HG02642 (cell line): Measurements from ENCODE around the gene TAF9B.
"Not testable (repeated sequence)": the region's sequence is repeated elsewhere in the genome, so short reads cannot be mapped to it uniquely, and the experiment has no call there.

Experiments
- ATAC-seq: cut with Tn5 transposase; IDR thresholded peaks from one replicate; pipeline ENCODE4 v1.9.1; 2021; ENCODE audit warnings: mild to moderate bottlenecking; ENCODE audit not compliant: unreplicated experiment, poor library complexity

The TAF9B gene

DNA sequence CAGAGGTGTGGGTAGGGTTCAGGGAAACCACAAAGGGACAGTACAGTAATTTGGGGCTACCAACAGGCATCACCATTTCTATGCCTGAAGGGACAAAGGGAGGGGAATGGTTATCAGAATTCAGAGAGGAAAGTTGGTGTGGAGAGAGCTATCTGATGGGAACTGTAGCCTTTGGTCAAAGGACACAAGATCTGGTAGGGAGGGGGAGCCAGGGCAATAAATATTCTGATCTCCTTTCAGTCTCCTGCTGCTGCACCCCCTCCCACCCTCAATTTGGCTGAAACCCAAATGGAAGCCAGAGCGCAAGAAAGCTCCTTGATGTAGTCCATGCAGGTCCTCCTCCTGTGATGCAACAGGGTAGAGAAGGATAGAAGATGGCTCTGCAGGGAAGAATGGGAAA is 20.8 kb downstream of the TAF9B start:
- ATAC-seq: no peak

DNA sequence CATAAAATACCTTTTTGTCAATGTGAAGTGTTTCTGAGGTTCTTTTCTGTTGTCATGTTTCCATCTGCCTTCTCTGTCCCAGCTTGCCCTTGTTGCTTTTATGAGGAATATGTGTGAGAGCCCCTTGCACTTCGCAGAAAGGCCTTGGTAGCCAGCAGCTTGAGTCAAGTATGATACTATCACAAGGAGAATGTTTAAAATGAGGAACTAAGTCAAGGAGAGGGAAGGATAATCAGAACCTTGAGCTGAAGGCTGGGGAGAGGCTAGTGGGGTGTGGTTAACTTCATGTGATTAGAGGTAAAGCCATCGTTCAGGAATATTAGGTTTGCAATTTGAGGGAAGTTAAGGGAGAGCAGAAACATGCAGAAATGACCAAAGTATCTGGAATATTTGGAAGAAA is 22.7 kb downstream of the TAF9B start:
- no peak for ATAC-seq

DNA sequence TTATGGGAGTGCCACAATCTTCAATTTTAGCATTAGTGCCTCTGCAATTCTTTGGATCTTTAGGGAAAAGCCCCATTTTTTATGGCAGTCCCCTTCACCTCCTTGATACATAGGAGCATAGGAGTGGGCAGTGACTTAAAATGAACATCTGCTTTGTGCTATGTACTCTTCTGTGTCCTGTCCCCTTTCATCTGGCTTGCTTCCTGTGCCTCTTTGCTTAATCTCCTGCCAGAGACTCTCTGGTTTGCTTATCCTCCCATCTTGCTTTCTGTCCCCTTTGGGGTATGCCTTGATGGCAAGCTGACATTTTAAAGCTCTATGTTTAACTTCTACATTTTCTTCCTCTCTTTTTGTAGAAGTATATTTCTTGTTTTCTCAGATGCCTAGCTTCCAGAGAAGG is 23.1 kb downstream of the TAF9B start:
- ATAC-seq: no peak

DNA sequence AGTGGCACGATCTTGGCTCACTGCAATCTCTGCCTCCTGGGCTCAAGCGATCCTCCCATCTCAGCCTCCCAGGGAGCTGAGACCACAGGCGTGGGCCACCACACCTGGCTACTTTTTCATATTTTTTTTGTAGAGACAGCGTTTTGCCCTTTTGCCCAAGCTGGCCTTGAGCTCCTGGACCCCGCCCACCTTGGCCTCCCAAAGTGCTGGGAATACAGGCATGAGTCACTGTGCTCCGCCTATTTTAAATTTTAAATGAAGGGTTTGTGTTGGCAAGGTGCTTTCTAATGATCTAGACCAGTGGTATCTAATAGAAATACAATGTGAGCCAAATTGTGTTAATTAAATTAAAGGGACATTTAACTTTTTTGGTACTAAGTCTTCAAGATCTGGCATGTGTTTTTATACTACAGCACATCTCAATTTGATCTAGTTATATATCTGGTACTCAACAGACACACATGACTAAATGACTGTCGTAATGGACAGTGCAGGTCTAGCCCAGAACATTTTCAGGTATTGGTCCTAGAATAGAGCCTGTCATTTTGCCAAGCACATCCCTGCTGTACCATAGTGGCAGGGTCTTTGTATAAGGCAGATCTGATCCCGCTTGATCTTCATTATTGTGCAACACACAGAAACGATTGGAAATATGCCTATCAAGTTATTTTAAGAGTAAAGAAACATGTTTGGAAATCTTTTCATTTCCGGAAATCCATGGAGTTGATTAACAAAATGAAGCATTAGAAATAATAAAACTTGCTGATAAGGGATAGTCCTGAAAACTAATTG is 28.1 kb downstream of the TAF9B start:
- ATAC-seq: no peak

DNA sequence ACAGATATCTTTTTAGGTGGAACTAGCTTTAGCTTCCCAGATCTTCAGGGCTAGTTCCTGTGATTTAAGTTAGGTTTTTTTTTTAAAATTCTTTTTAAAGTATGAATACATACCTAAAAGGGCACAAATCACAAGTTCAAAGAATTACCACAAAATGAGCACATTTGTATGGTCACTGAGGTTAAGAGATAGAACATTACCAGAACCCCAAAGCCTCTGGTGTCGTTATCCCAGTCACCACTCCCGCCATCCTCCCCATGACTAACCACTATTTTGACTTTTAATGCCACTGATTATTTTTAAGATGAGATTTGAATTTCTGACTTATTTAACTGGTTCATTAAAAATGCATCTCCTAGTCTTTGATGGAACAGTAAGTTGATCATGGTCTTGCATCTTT is 30.0 kb downstream of the TAF9B start:
- no peak for ATAC-seq

DNA sequence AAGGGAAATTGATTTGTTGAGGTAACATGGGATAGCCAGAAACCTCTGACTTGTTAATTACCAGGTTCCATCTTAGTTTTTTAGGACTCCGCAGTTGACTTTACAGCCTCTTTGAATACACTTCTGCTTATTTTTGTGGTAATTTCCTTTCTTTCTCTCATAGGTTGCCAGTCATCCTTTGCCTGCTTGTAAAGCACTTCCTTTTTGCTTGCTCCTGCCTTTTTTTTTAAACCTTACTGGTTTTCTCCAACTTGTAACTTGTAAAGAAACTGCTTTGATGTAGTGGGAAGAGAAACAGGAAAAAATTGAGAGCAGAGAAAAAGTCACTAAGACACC is 32.8 kb downstream of the TAF9B start:
- no peak for ATAC-seq

DNA sequence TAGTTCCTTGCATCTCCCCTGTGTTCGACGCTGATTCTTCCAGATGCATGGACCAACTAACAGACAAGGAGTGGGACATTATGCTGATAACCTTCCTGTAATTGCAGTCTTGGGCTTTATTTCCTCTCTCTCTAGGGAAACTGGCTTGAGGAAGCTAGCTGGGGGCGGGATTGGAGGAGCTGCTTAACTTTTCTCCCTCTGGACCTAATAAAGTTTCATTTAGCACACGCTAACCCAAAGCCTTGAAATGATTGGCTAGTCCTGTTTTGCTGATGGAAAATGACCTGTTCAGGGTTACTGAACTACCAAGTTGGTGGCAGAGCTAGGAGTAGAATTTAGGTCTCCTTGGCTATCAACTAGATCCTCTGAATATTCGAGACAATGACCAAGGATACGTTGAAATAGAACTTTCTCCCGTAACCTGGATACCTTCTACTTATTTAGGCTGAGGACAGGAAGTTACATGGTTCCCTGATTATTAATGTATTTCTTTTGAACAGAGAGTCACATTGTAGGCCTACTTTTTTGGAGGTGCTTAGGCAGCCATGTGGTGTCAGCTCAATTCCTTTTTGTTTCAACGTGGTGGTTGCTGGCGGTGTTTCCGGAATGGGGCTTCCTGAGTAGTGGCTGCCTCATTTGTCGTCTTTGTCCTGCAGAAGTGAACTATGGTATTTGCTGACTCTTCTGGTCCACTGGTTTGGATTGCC is 33.4 kb downstream of the TAF9B start:
- ATAC-seq: no peak

DNA sequence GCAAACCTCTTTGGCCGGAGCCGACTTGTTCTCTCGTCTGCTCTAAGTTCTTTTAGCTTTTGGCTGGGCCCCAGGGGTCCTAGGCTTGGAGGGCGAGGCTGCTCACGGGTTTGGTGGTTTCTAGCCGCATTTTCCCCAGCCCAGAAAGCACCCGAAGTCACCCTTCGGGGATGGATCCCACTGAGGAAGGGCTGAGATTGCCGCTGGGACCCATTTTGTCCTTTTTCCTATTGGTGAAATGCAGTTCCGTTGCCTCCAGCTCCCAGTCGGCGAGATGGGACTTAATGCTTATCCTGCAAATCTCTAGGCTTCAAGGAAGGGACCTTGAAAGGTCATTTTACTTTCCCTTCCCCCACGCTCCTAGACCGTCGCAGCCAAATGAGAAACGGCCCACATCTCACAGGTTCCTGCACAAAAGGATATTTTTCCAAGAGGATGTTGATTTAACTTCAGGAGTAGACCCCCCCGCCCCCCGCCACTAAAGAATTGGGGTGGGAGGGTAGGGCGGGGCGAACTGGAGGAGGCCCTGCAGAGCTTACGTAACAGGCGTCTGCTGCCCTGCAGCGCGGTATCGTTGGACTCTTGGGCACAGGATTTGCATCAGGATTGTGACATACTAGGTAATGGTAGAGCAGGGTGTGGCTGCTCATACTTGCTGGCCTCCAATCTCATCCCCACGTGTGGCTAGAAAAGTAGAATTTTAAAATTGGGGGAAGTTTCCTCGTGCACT is 34.8 kb downstream of the TAF9B start:
- peak; percentile 36 for ATAC-seq

DNA sequence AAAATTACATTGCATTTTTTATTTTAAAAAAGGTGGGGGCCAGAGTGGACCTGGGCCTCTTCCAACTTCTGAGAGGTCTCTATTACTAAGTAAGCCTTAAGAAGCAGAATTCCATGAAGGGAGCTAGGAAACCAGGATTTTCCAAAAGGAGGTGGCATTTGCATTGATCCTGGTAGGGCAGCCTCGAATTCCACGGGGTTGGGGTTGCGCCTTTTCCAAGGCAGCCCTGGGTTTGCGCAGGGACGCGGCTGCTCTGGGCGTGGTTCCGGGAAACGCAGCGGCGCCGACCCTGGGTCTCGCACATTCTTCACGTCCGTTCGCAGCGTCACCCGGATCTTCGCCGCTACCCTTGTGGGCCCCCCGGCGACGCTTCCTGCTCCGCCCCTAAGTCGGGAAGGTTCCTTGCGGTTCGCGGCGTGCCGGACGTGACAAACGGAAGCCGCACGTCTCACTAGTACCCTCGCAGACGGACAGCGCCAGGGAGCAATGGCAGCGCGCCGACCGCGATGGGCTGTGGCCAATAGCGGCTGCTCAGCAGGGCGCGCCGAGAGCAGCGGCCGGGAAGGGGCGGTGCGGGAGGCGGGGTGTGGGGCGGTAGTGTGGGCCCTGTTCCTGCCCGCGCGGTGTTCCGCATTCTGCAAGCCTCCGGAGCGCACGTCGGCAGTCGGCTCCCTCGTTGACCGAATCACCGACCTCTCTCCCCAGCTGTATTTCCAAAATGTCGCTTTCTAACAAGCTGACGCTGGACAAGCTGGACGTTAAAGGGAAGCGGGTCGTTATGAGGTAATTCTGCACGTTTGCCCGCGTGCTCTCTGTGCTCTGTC is 35.6 kb downstream of the TAF9B start, which contains the start of gene PGK1:
TSS of gene PGK1 (plus strand) at position 626 of the 824 bp plus-strand sequence. CDS start at position 719, 93 bp downstream.
- peak; percentile 96 for ATAC-seq

DNA sequence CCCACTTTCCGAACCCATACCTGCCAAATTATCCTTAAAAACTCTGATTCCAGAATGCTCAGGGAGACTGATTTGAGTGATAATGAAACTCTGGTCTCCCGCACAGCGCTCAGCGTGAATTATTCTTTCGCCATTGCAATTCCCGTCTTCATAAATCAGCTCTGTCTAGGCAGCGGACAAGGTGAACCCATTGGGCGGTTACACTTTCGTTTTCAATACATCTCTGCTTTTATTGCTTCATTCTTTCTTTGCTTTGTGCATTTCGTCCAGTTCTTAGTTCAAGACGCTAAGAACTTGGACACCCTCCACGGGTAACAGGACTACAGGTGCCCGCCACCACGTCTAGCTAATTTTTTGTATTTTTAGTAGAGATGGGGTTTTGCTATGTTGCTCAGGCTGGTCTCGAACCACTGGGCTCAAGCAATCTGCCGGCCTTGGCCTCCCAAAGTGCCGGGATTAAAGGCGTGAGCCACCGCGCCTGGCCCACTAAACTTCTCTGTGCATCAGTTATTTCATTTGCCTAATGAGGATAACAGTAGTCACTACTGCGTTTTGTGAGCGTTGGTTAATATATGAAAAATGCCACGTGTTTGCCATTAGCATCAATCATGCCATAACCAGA is 36.3 kb downstream of the TAF9B start:
- no peak for ATAC-seq

DNA sequence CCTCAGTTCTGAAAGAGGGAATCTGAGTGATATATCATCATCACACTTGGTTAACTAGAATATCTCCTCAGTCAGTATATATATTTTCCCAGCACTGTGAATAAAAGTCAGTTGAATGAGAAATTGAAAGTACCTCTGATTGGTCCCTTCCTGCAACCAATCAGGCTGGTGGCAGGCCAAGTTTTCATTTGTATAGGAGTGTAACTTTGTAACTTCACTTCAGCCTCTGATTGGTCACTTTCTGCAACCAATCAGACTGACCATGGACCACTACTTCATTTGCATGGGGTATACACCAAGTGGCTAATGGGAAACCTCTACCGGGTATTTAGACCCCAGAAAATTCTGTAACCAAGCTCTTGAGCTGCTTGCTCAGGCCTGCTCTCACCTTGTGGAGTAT is 37.4 kb downstream of the TAF9B start:
- no peak for ATAC-seq

DNA sequence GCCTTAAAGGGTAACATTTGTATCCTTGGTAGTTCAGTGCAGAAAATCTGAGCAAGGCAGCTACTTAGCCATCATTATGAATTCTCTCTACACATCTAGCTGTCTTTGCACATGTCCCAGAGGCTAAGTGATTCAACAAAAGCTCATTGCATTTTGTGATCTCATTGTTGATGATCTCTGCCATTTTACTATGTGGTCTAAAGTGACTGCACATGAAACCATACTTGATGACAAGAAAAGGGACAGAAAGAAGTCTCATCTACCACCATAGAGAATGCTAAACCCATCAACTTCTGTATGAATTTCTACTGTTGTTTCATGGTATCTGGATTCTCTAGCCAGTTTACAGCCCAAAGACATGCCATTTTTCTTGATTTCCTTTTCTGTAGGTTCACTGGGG is 41.3 kb downstream of the TAF9B start:
- ATAC-seq: no peak

DNA sequence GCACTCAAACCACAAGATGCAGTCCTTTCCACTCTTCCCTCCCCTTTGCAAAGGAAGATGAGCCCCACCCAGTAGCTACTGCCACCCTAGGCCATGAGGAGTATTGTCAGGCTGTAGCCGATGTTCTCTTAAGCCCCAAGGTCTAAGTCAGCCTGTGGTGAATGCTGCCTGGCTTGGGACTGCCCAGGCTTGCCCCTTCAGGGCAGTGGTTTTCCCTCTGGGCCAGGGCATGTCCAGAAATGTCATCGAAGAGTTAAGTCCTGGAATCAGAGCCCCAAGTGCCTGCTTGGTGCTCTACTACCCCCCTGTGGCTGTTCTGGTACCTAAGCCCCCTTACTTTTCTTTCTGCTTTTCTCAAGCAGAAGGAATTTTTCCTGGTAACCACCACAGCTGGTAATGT is 47.2 kb downstream of the TAF9B start:
- ATAC-seq: peak; percentile 88

DNA sequence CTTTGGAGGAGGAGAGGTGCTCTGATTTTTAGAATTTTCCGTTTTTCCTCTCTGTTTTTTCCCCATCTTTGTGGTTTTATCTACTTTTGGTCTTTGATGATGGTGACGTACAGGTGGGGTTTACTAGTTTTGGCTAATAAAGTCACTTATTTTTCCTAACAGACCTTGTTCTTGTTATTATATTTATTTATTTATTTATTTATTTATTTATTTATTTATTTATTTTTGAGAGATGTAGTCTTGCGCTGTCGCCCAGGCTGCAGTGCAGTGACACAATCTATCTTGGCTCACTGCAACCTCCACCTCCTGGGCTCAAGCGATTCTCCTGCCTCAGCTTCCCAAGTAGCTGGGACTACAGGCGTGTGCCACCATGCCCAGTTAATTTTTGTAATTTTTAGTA is 58.0 kb downstream of the TAF9B start:
- ATAC-seq: not testable (repeated sequence)
